Right lobe of liver (tissue), 6 donors: ENCODE measurements around the gene LAMTOR2. TPM values are rescaled to one million over a fixed set of nuclear protein-coding genes. Genes with fewer than 3 reads are reported as not detected.
A peak's percentile ranks its signal among the peaks of the same experiment; 100 is the strongest.

Experiments
- ATAC-seq, 4 donors: fragments of 200-7000 bp; cut with Tn5 transposase; one replicate each; pipeline ENCODE4 v1.9.1; 2020; ENCODE audit warnings: mild to moderate bottlenecking in 4 of 4, moderate library complexity in 4 of 4
- DNase-seq, 3 donors: peaks; one replicate each; pipeline ENCODE4 v3.0.0-alpha.2; 2020
- H3K27ac ChIP-seq, 3 donors: fragments of 200-600 bp; one replicate each; pipeline ENCODE4 v1.8.0; 2022
- H3K27me3 ChIP-seq, 2 donors: fragments of 200-600 bp; one replicate each; pipeline ENCODE4 v1.8.0; 2022
- H3K36me3 ChIP-seq, 4 donors: fragments of 200-600 bp; sonication (generic) in 1 of 4; one replicate each; pipeline versions ENCODE4 v1.5.1 to v1.8.0; 2017 to 2022; ENCODE audit warnings: control low read depth in 1 of 4
- H3K4me1 ChIP-seq, 4 donors: fragments of 200-600 bp; sonication (generic) in 1 of 4; one replicate each; pipeline versions ENCODE4 v1.5.1 to v1.8.0; 2017 to 2022; ENCODE audit warnings: control low read depth in 1 of 4
- H3K4me3 ChIP-seq, 3 donors: fragments of 200-600 bp; one replicate each; pipeline ENCODE4 v1.8.0; 2022
- H3K9me3 ChIP-seq, 4 donors: fragments of 200-600 bp; sonication (generic) in 1 of 4; one replicate each; pipeline versions ENCODE4 v1.5.1 to v1.8.0; 2017 to 2022; ENCODE audit warnings: control low read depth in 1 of 4
- CTCF ChIP-seq, 4 donors: fragments of 200-600 bp in 3 of 4; fragments of 450-650 bp in 1 of 4; IDR thresholded peaks; one replicate each; pipeline versions ENCODE4 v1.5.1 to v1.8.0; 2016 to 2022; ENCODE audit warnings: antibody characterized with exemption in 4 of 4, mild to moderate bottlenecking in 2 of 4
- POLR2A ChIP-seq: fragments of 450-650 bp; IDR thresholded peaks from one replicate; pipeline ENCODE4 v1.6.1; 2017; ENCODE audit warnings: antibody characterized with exemption, mild to moderate bottlenecking
- WGBS: methylation state at CpG from one replicate; pipeline ENCODE4 v1.1.6; 2018; ENCODE audit warnings: low coverage, low lambda C conversion rate; ENCODE audit not compliant: insufficient coverage; ENCODE audit errors: missing lambda C conversion rate; 5-methylcytosine and 5-hydroxymethylcytosine counted together
- intact Hi-C, 2 donors: fragments of 100-400 bp; cut with DNase I; formaldehyde crosslinking; loops; one replicate each; pipeline versions ENCODE4 v1.11.2 to v1.14.1; 2022
- total RNA-seq, 6 experiments: library from RNA; depleted of rRNA in 2 of 6; stranded (reverse); fragments of >200 nt in 2 of 6; fragmentation: NEBNext Ultra II Directional in 3 of 6; extraction: Animal tissue kit (Norgen Biotek cat#: 25700) in 3 of 6; gene quantifications; one replicate each; pipeline versions ENCODE4 v1.1.0 to v1.2.4, GENCODE V29; 2016 to 2023
- donor health status: DM: no; HTN: yes; CAD: no.
- donor health status: DM: no; HTN: no; CAD: no.
- donor health status: DM: no; HTN: no; CAD: no.
- donor health status: DM: no; HTN: yes; CAD: no.
- donor health status: DM: no; HTN: yes; CAD: no.

Gene LAMTOR2
- total RNA-seq, 6 experiments from 2014 or later, result 49.4 to 71.0 (median 60.3) TPM

DNA sequence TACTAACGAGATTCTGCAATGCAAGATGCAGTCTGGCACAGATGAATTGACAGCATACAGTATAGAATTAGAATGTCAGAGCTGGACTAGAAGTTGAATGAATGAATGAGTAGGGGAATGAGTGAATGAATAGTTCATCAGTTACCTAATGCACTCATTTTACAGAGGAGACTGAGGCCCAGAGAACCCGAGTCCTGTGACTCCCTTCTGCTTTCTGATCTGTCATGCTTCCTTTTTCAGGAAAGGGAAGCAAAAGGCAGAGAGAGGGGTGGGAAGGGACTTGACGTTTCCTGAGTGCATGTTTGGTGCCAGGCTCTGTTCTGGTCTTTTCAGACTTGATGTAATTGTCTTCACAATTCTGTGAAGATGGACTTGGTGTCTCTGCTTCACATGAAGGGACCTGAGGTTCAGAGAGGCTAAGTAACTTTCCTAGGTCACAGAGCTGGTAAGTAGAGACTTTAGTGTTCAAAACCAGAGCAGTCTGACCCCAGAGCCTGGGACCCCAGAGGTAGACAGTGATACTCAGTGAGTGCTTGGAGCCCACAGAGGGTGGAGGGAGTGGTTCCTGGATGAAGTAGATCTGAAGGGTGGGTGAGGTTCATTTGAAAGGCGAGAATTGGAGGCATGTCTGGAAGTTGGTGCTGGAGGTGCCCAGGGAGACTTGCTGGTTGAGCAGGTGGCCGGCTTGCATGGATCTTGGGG lies 35.7 kb downstream of the LAMTOR2 start:
- Histone ChIP-seq H3K9me3 (no peaks in the 10 kb centered on the region), H3K27ac (no peak overlapping the region), H3K4me1 (peaks cover 0 to 17% (median 8%) of the 10 kb centered on the region in 4 donors), H3K36me3 (no peaks in the 10 kb centered on the region), H3K4me3 (no peak overlapping the region), H3K27me3 (no peaks in the 10 kb centered on the region)
- ATAC-seq (peak; percentile 1 to 25 (median 14)), DNase-seq (no peak)
- 37% methylated on average over 5 of the region's 5 CpGs for WGBS
- intact Hi-C loops, result no loop called here
- TF ChIP-seq CTCF (IDR thresholded peaks at IDR 0.05) (no peak), POLR2A (no peak)

GRCh38 chr1:156090840-156091188 lies 36.2 kb downstream of the LAMTOR2 start:
- Histone ChIP-seq H3K27ac (no peak overlapping the region), H3K4me1 (peaks cover 0 to 13% (median 6%) of the 10 kb centered on the region in 4 donors), H3K4me3 (no peak overlapping the region), H3K27me3 (no peaks in the 10 kb centered on the region), H3K9me3 (no peaks in the 10 kb centered on the region), H3K36me3 (no peaks in the 10 kb centered on the region)
- ATAC-seq (peak; percentile 77 to 84 (median 82)), DNase-seq (peak; percentile 87 to 88 (median 87))
- WGBS, result 92% methylated on average over 2 of the region's 14 CpGs
- intact Hi-C loops, result no loop called here
- no peak for TF ChIP-seq POLR2A
- TF ChIP-seq CTCF (IDR thresholded peaks at IDR 0.05), result peak; percentile 73 to 88 (median 82)

DNA sequence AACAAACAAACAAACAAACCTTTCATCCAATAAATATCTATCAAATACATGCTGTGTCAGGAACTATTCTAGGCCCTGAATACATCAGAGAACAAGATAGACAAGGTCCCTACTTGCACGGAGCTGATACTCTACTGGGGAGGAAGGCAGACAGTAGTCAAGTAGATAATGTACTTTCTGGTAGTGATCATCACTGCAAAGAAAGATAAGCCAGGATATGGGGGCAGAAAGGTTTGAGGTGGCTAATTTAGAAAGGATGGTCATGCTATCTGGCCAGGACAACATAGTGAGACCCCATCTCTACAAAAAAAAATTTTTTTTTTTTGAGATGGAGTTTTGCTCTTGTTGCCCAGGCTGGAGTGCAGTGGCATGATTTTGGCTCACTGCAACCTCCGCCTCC lies 37.0 kb downstream of the LAMTOR2 start:
- TF ChIP-seq POLR2A, result no peak
- no peak for TF ChIP-seq CTCF (IDR thresholded peaks at IDR 0.05)
- no peak overlapping the region for H3K27ac ChIP-seq
- peaks cover 0 to 9% (median 3%) of the 10 kb centered on the region in 4 donors for H3K4me1 ChIP-seq
- ATAC-seq, result no peak
- H3K9me3 ChIP-seq, result no peaks in the 10 kb centered on the region
- intact Hi-C loops, result no loop called here
- WGBS, result 59% methylated on average over 2 of the region's 2 CpGs
- DNase-seq, result no peak
- no peaks in the 10 kb centered on the region for H3K27me3 ChIP-seq
- no peak overlapping the region for H3K4me3 ChIP-seq
- no peaks in the 10 kb centered on the region for H3K36me3 ChIP-seq

GRCh38 chr1:156095906-156096508 lies 41.4 kb downstream of the LAMTOR2 start:
- no peaks in the 10 kb centered on the region for H3K9me3 ChIP-seq
- H3K4me3 ChIP-seq, result no peak overlapping the region
- H3K36me3 ChIP-seq, result no peaks in the 10 kb centered on the region
- 85% methylated on average over 3 of the region's 3 CpGs for whole genome bisulfite sequencing
- H3K27me3 ChIP-seq, result no peaks in the 10 kb centered on the region
- intact Hi-C loops, result loop anchor here (2.0 to 5.0 kb wide), 2 partner anchors 31 to 36 kb away; no protein-coding TSS in a partner anchor
- peaks cover 0 to 7% (median under 1%) of the 10 kb centered on the region in 4 donors for H3K4me1 ChIP-seq
- no peak for ATAC-seq
- TF ChIP-seq POLR2A (no peak), CTCF (IDR thresholded peaks at IDR 0.05) (no peak)
- no peak overlapping the region for H3K27ac ChIP-seq
- DNase-seq, result no peak
